Urothelium cell line (cell line): ENCODE results near the gene FAP.

ENCODE experiments used
- DNase-seq: peaks from one replicate; pipeline ENCODE4 v3.0.0; 2011; ENCODE audit warnings: low spot score, mixed read lengths
- FAIRE-seq: peaks from 2 replicates; lab custom pipeline; 2011; peaks lifted over from hg19 to GRCh38; lab: Jason Lieb, UNC

Gene FAP

DNA sequence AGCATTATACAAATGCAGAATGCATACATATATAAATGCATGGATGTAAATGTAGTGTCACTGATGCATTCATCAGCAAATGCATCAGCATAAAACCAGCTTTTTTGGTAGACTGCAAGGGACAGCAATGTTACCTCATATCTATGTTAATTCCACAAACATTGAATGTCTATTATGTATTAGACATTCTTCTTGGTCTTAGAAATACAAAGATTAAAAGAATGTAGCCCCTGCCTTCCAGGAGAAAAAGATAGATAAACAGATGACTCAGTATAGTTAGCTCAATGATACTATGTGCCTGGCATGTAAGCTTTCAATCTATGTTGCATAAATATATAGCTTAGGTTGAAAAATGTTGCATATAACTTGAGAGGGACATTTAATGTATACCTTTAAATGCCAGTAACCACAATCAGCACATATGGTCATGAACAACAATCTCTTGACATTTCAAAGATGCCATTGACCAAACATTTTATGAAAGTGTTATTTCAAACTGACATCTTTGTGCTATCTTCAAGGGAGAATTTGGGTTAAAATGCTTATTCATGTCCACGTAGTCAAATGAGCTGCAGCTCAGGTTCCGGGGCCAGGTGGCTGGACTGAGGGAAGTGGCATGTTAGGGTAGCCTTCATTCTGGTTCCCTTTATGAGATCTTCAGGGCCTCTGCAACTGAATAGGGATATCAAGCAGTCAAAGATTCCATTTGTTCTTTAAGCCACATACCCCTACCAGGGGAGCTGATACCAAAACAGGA is 46.0 kb downstream of the FAP start:
- FAIRE-seq, result no peak
- no peak for DNase-seq

DNA sequence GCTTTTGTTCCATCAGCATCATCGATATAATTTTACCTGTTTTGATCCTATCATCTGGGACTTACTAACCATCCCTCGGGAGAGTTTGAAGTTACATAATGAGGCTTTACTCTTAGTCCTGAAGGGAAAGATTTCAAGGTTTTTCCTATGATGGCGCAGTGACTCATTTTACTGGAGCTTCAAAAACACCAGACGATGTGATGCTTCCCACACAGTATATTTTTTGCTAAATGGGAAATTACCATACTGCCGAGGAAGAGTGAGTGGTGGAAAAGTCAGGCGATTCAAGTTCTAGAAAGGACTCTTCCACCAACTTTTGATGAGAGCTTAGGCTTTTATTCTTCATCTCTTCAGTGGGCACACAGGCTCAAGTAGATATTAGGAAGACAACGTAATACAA is 46.6 kb downstream of the FAP start:
- DNase-seq (no peak), FAIRE-seq (no peak)

DNA sequence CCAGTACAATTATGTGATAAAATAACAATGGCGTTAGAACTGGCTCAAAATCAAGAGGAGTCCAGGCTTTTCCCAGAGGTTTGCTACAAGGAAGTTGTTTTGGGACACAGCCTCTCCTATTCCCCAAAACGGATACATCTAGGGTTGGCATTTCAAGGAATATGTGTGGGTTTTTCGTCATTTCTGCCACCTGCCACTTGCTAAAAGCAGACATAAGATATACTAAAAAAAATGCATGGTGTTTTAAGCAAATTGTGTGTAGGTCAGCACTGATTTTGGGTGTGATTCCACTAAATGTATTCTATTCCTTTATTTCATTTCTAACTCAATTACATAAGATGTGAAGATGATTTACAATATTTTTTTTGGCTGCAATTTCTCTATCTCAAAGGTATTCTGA is 54.8 kb downstream of the FAP start:
- FAIRE-seq (no peak), DNase-seq (no peak)

DNA sequence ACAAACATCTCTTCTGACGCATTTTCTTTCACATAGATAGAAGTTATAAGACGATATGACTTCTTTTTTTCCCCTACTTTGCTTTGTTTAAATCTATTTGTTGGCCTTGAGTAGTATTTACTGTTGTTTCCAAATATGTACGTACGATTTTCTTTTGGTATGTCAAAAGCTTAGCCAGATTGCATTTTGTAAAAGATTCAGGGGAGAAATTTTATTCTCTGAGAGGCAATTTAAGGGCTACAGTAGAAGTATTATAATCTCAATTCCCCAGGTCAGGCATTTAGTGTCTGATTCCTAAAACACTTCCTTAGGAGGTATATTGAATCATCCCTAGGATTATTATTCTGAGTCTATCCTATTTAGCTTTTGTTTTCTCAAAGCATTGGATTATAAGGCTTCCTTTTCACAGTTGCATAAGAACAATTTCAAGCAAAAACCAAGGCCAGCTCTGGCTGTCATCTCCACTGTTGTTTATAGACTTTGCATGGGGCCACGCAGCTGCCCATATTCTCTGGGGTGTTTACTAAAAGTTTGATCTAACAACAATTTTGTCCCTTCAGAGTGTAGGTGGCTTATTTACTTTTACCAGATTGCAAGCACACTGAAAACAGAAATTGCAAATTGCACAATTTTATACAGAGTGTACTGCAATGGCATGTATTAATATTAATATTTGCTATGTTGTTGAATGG is 57.6 kb downstream of the FAP start:
- no peak for FAIRE-seq

DNA sequence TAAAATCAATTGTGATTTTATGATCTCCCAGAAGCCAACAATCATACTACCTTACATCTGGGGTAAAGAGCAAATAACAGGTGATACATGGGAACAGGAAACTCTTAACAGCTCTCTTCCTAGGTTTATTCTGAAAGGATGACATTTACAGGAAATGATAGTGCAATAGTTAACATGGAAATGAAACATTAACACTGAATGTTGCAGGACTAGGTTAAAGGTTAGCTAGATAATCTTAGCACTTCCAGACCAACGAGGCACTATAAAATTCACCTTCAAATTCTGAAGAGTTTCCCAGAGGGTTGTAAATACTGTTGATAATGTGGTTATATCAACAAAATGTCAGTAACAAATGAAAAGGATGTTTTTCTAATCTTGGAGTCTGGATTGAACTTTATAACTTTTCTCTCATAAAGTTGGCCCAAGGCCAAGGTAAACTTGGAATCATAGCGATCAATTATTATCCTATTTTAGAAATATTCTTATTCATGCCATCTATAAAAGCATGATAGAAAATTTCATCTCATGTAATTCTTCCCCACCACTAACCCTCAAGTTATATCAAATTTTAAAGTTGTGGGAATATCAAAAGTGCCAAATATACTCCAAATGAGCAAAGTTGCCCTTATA is 58.3 kb downstream of the FAP start:
- FAIRE-seq, result no peak

More for the DNA sequence above, 57.6 kb downstream of the FAP start:
- DNase-seq, result no peak

GRCh38 chr2:162184359-162184758 is 58.9 kb downstream of the FAP start:
- FAIRE-seq (no peak), DNase-seq (no peak)

More for the DNA sequence above, 58.3 kb downstream of the FAP start:
- no peak for DNase-seq

DNA sequence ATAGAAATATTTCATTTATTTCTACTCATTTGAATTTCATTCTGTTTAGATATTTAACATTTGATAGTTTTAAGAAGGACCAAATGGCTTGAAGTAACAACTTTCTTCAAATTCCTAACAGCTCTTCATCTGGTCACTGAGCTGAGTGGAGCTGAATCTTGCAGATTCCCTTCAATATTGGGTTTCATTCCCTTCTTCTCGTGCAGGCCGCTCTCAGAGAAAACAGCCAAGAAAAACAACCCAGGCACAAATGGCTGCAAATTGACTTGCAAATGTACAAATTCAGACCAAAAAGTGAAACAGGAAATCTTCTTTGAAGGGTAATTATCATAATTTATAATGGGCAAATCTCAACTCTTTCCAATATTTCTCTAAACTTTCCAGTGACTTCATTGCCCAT is 60.9 kb downstream of the FAP start:
- no peak for DNase-seq
- no peak for FAIRE-seq

DNA sequence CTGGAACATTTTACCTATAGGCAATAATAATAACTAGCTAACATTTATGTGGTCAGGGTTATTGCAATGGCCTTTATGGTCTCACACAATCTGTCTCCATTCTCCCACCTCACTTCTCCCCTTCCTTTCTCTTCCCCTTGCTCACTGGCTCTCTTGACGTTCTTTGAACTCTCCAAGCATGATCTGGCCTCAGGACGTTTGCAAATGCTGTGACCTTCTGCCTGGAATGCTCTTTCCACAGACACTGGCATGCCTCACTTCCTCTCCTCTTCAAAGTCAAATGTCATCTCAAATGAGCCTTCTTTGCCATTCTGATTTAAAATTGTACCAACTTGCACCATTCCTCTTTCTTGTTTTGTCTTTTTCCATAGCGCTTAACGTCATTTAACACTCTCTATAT is 65.9 kb downstream of the FAP start:
- FAIRE-seq (no peak), DNase-seq (no peak)

DNA sequence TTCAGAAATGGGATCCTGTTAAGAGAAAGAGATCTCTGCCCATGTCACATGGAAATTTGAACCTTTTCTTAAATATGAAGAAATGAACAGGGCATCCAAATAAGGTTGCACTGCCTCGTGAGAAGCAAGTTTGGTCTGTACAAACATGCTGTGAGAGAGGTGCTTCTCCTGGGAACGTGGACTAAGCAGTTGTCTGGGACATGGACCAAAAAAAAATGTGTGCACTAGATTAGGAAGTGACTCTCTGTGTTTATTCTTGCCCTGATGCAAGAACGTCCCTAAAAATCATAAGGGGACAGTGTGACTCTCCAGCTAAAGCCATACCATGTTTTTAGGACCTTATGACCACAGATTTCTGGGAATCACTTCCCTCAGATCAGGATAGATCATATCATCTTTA is 67.5 kb downstream of the FAP start:
- FAIRE-seq (no peak), DNase-seq (no peak)

- DNase-seq, result no peak
- FAIRE-seq, result no peak
These were observed 68.5 kb downstream of the FAP start for GRCh38 chr2:162174746-162175145.

DNA sequence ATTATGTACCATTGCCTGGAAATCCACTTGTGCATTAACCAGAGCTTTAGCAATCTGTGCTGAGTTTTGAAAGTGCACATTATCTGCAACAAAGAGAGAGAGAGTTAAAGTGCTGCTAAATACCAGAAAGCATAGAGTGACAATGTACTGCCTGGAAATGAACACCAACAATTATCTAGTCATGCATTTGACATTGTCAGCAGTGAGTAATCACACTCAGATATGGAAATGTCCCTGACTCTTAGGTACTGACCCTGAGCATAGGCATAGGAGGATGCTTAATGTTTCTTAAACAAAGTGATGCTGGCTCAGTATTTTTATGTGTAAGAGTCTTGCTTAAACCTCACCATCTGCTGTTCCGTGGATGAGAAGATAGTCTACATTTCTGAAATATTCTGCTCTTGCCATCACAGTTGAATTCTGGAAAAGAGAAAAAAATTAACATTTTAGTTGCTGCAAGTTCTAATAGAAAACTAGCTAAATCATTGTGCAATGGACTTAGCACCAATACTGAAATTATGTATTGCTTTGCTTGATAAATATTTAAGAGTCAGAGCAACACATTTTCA is 70.4 kb downstream of the FAP start:
- FAIRE-seq, result no peak
- DNase-seq, result no peak

GRCh38 chr2:162166745-162167144 is 76.5 kb downstream of the FAP start:
- DNase-seq, result no peak
- no peak for FAIRE-seq

DNA sequence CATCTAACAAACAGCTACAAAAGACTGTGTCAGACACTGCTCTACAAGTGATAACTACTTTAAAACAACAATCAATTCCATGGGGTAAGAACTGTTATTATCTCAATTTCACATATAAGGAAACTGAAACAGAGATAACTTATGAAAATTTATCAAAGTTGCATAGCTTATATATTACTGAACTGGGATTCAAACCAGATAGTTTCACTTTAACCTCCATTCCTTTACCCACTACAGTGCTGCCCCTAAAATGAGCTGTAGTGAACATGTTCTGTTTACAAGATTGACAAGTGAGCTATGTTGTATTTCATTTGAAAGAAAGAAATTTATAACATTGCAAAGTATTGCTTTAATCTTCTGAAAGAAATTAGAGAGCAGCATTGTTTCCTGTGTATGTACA is 77.1 kb downstream of the FAP start:
- DNase-seq (no peak), FAIRE-seq (no peak)

DNA sequence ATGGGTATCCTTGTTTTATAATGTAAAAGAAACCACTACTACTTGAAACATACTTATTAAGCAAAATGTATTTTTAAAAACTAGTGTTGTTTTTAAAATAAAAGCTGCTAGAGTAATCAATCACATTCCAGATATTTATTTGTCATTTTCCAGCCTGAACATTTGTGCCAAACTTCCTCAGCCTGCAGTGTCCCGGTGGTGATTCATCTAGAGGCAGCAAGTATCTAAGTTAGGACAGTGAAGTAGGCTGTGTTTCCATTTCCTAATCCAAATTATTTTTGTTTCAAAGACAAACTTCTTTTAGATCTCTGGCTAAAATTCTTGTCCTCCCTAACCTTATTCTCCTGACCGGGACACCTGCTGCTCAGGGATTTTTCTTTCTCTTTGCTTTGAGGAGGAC is 78.4 kb downstream of the FAP start:
- FAIRE-seq (no peak), DNase-seq (no peak)

DNA sequence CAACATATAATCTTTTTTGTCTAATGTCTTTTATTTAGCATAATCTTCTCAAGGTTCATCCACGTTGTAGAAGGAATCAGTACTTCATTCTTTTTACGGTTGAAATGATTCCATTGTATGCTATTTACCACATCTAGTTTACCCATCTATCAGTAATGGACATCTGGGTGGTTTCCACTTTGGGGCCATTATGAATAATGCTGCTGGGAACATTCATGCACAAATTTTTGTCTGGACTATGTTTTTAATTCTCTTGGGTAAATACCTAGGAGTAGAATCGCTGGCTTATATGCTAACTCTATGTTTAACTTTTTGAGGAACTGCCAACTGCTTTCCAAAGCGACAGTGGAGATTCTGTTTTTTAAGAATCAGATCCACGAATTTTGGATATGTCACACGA is 83.8 kb downstream of the FAP start:
- DNase-seq (no peak), FAIRE-seq (no peak)

DNA sequence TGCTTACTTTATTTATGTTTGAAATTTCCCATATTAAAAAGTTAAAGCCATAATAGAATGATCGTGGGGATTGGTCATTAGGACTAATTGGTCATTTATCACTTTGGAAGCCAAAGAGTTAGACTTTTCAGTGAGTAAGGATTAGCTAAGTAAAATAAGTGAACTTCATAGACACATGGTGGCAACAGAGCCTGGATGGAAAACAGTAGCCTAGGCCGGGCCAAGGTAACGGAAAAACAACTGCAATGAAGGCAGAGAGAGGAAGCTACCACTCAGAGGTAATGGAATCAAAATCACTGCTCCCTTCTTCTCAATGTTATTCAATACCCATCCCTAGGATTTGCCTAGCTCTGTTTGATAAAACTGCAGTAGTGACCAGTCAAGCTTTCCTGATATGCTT is 87.1 kb downstream of the FAP start:
- no peak for FAIRE-seq
- no peak for DNase-seq

- DNase-seq (no peak), FAIRE-seq (no peak)
These were observed 88.2 kb downstream of the FAP start for GRCh38 chr2:162155093-162155492.

DNA sequence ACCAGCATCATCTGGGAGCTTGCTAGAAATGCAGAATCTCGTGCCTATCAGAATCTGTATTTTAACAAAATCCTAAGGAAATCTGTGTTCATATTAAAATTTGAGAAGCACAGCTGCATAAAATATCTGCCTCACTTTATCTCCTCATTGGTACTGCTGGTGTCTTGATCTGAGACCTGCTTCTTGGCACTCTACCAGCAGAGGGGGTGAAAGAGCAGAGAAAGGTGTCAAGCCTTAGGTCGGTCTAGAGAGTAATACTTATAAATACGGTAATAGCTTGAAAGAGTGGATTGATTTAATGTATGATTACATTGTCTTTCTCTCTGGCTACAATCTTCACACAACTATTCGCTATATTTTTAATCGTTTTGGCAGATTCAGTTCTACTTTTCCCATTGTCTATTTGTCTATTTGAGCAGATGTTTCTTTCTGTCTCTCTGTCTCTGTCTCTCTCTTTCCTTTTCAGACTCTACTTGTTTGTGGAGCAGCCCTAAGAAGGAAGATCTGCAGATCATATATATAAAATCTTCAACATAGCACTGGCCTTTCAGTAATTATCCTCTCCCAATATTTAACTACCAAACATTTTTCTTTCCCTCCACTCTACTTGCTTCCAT is 89.5 kb downstream of the FAP start:
- FAIRE-seq, result no peak
- DNase-seq, result peak; percentile 50

- no peak for DNase-seq
- FAIRE-seq, result no peak
These were observed 91.1 kb downstream of the FAP start, which contains the start of gene GCG for GRCh38 chr2:162152147-162152546. TSS of gene GCG (minus strand) at chr2:162152247. CDS start at chr2:162149178, 3,069 bp downstream.

- no peak for FAIRE-seq
- DNase-seq, result no peak
These were observed 93.3 kb downstream of the FAP start for GRCh38 chr2:162149940-162150339.

DNA sequence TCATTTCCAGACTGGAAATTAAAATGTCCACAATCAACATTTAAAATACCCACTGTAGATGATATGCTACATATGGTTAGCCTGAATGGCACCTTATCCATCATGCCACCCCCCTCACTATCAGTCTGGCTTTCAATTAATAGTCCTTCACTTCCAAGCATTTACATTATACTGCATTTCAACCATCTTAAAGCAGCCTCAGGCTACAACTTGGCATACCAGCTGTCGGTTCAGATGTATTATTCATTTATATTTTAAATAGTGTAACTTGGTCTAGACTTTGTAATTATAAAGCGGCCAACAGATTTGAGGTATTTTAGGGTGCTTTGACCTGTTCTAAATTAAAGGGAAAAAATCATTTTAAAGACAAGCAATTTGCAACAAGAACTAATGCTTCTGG is 93.8 kb downstream of the FAP start:
- DNase-seq (no peak), FAIRE-seq (no peak)
